Astrocyte (in vitro differentiated cells and primary cell): Measurements from ENCODE around the gene TMBIM1. TPM values are rescaled to one million over a fixed set of nuclear protein-coding genes. Genes with fewer than 3 reads are reported as not detected.

Experiments used
- DNase-seq: peaks from one replicate; pipeline ENCODE4 v3.0.0-alpha.2; 2010; ENCODE audit warnings: low read depth
- FAIRE-seq: peaks from 2 replicates; lab custom pipeline; 2011; peaks lifted over from hg19 to GRCh38; lab: Jason Lieb, UNC
- H2AFZ ChIP-seq: 2 replicates; pipeline ENCODE4 v1.6.0; 2012; ENCODE audit warnings: low read depth, low read length, inconsistent platforms
- H3K27ac ChIP-seq: 2 replicates; pipeline ENCODE4 v1.5.1; 2011; ENCODE audit warnings: low read depth, low read length, inconsistent platforms
- H3K27me3 ChIP-seq: 2 replicates; pipeline ENCODE4 v1.6.0; 2011; ENCODE audit warnings: low read length, inconsistent platforms; ENCODE audit not compliant: insufficient read depth
- H3K36me3 ChIP-seq: 2 replicates; pipeline ENCODE4 v1.5.1; 2011; ENCODE audit warnings: low read length, inconsistent platforms; ENCODE audit not compliant: insufficient read depth
- H3K4me1 ChIP-seq: 2 replicates; pipeline ENCODE4 v1.5.1; 2011; ENCODE audit warnings: low read length, inconsistent platforms; ENCODE audit not compliant: insufficient read depth
- H3K4me2 ChIP-seq: 2 replicates; pipeline ENCODE4 v1.6.0; 2012; ENCODE audit warnings: low read length, inconsistent platforms
- H3K4me3 ChIP-seq: 2 replicates; pipeline ENCODE4 v1.5.1; 2011; ENCODE audit warnings: low read depth, mild to moderate bottlenecking, low read length, inconsistent platforms; ENCODE audit not compliant: insufficient read depth
- H3K79me2 ChIP-seq: 2 replicates; pipeline ENCODE4 v1.6.0; 2012; ENCODE audit warnings: mild to moderate bottlenecking, low read length, inconsistent platforms; ENCODE audit not compliant: insufficient read depth
- H3K9ac ChIP-seq: 2 replicates; pipeline ENCODE4 v1.6.0; 2012; ENCODE audit warnings: mild to moderate bottlenecking, low read length, inconsistent platforms
- H3K9me3 ChIP-seq: 2 replicates; pipeline ENCODE4 v1.5.1; 2012; ENCODE audit warnings: low read depth, mild to moderate bottlenecking, low read length, inconsistent platforms; ENCODE audit not compliant: insufficient read depth
- H4K20me1 ChIP-seq: 2 replicates; pipeline ENCODE4 v1.6.0; 2012; ENCODE audit warnings: low read length, inconsistent platforms; ENCODE audit not compliant: insufficient read depth
- H3K27ac Mint-ChIP-seq: one replicate; pipeline ENCODE4 v1.8.0; 2021; ENCODE audit warnings: mild to moderate bottlenecking, mixed read lengths; ENCODE audit not compliant: unreplicated experiment
- H3K27me3 Mint-ChIP-seq: one replicate; pipeline ENCODE4 v1.8.0; 2021; ENCODE audit warnings: low read depth, mixed read lengths; ENCODE audit not compliant: unreplicated experiment
- H3K36me3 Mint-ChIP-seq: one replicate; pipeline ENCODE4 v1.8.0; 2021; ENCODE audit warnings: low read depth, mixed read lengths; ENCODE audit not compliant: unreplicated experiment
- H3K4me1 Mint-ChIP-seq: one replicate; pipeline ENCODE4 v1.8.0; 2021; ENCODE audit warnings: low read depth, mixed read lengths; ENCODE audit not compliant: unreplicated experiment
- H3K4me3 Mint-ChIP-seq: one replicate; pipeline ENCODE4 v1.8.0; 2021; ENCODE audit warnings: mild to moderate bottlenecking, moderate library complexity, mixed read lengths; ENCODE audit not compliant: unreplicated experiment
- H3K9me3 Mint-ChIP-seq: one replicate; pipeline ENCODE4 v1.8.0; 2021; ENCODE audit warnings: mild to moderate bottlenecking, mixed read lengths; ENCODE audit not compliant: unreplicated experiment
- EZH2 ChIP-seq: IDR thresholded peaks from 2 replicates; pipeline ENCODE4 v1.6.1; 2012; ENCODE audit warnings: mild to moderate bottlenecking, low read length, inconsistent platforms; ENCODE audit not compliant: insufficient read depth
- total RNA-seq: library from RNA; stranded (reverse); gene quantifications from 2 replicates; pipeline ENCODE4 v1.2.1, GENCODE V29; 2021
- TF ChIP-seq, protein P1 (sequence below): IDR thresholded peaks from 2 replicates; pipeline ENCODE4 v1.5.1; 2011; ENCODE audit warnings: low read depth, mild to moderate bottlenecking, inconsistent platforms, low read length, moderate library complexity; ENCODE audit not compliant: insufficient read depth

The TMBIM1 gene
- total RNA-seq, 1 donor from 2014 or later = 37.2 TPM

DNA sequence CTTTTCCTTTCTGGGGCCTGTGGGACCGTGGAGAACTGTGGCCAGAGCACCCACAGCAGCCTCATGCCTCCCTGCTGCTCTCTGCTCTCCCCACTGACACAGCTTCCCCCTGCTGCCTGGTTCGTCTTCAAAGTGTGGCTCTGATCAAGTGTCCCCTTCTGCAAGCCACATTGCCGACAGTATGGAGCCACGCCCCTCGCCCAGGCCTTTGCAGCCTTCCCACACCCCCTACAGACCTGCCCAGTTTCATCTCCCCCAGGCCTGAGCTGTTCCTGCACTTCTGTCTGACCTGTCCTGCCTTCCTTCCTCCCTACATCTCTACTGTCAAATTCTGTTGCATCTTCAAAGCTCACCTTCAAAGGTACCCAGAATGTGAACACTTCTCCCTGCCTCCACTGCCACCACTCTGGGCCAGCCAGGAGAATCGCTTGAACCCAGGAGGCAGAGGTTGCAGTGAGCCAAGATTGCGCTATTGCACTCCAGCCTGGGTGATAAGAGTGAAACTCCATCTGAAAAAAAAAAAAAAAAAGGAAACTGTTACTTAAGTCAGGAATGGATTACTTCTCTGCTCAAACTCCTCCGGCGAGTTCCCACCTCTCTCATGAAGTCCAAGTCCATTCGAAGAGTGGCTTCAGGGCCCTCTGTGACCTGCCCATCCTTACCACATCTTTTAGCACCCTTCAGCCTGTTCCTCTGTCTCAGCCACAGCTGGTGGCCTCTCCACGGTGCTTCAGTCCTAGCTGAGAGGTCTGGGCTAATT, 35.3 kb upstream of the TMBIM1 start:
- Histone ChIP-seq H2AFZ (no peak overlapping the region), H3K9ac (no peak overlapping the region), H3K4me3 (no peak overlapping the region), H4K20me1 (peaks cover 3% of the 10 kb centered on the region), H3K27ac (no peak overlapping the region), H3K27me3 (no peaks in the 10 kb centered on the region), H3K9me3 (no peaks in the 10 kb centered on the region), H3K79me2 (no peaks in the 10 kb centered on the region), H3K4me2 (no peak overlapping the region), H3K36me3 (no peaks in the 10 kb centered on the region), H3K4me1 (peaks cover 12% of the 10 kb centered on the region)
- H3K27ac Mint-ChIP-seq = no peak overlapping the region
- peaks cover 15% of the 10 kb centered on the region for H3K27me3 Mint-ChIP-seq
- H3K36me3 Mint-ChIP-seq = peaks cover 6% of the 10 kb centered on the region
- no peaks in the 10 kb centered on the region for H3K9me3 Mint-ChIP-seq
- DNase-seq = no peak
- no peak for TF ChIP-seq EZH2
- TF ChIP-seq, protein P1, sequence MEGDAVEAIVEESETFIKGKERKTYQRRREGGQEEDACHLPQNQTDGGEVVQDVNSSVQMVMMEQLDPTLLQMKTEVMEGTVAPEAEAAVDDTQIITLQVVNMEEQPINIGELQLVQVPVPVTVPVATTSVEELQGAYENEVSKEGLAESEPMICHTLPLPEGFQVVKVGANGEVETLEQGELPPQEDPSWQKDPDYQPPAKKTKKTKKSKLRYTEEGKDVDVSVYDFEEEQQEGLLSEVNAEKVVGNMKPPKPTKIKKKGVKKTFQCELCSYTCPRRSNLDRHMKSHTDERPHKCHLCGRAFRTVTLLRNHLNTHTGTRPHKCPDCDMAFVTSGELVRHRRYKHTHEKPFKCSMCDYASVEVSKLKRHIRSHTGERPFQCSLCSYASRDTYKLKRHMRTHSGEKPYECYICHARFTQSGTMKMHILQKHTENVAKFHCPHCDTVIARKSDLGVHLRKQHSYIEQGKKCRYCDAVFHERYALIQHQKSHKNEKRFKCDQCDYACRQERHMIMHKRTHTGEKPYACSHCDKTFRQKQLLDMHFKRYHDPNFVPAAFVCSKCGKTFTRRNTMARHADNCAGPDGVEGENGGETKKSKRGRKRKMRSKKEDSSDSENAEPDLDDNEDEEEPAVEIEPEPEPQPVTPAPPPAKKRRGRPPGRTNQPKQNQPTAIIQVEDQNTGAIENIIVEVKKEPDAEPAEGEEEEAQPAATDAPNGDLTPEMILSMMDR = no peak
- H3K4me1 Mint-ChIP-seq = peaks cover 20% of the 10 kb centered on the region
- H3K4me3 Mint-ChIP-seq = no peak overlapping the region
- FAIRE-seq = no peak

DNA sequence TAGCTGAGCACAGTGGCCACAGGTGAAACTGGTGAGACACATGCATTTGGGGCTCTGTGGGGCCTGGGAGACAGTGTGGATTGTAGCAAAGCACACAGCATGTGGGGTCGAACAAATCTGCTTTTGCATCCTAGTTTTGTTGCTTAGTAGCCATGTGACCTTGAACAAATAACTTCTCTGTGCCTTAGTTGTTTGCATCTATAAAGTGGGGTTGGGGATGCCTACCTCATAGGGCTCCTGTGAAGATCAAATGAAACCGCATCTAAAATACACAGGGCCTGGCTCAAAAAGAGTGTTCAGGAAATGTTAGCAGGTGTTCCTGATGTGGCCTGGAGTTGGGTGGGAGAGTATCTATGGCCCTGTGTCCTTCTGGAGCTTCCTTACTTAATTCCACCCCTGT, 34.0 kb upstream of the TMBIM1 start:
- peaks cover 15% of the 10 kb centered on the region for H3K27me3 Mint-ChIP-seq
- no peak overlapping the region for H3K4me2 ChIP-seq
- H3K36me3 Mint-ChIP-seq = peaks cover 5% of the 10 kb centered on the region
- H3K9ac ChIP-seq = no peak overlapping the region
- H4K20me1 ChIP-seq = peaks cover 3% of the 10 kb centered on the region
- H3K4me3 Mint-ChIP-seq = no peak overlapping the region
- peaks cover 20% of the 10 kb centered on the region for H3K4me1 Mint-ChIP-seq
- no peaks in the 10 kb centered on the region for H3K9me3 ChIP-seq
- H3K36me3 ChIP-seq = no peaks in the 10 kb centered on the region
- peaks cover 18% of the 10 kb centered on the region for H3K4me1 ChIP-seq
- TF ChIP-seq, protein P1 = no peak
- TF ChIP-seq EZH2 = no peak
- H3K27ac ChIP-seq = no peak overlapping the region
- H2AFZ ChIP-seq = no peak overlapping the region
- no peaks in the 10 kb centered on the region for H3K27me3 ChIP-seq
- H3K9me3 Mint-ChIP-seq = no peaks in the 10 kb centered on the region
- FAIRE-seq (no peak), DNase-seq (no peak)
- H3K79me2 ChIP-seq = no peaks in the 10 kb centered on the region
- no peak overlapping the region for H3K4me3 ChIP-seq
- H3K27ac Mint-ChIP-seq = no peak overlapping the region

DNA sequence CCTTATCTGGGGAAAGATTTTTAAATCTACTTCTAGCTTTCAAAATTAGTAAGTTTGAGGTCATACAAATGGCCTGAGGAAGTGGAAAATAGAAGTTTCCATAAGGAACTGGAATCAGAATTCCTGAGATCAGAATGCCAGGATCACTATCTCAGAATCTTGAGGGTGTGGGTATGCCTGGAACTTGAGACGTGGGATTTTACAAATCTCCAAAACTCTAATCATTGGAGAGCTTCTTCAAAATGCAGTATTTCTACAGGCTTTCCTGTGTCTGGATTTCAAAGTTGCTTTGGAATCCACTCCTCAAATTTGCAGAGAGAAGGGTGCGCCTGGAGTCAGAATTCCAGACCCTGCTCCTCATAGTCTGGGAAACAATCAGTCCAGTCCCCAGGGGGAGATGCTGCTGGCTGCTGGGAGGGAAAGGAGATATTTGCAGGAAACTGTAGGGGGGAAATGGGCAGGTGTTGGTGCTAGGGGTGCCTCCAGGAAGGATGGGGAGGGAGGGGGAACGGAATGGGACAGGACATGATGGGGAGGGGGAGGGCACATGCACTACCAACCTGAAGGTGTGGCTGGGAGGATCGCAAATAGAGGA, 33.4 kb upstream of the TMBIM1 start:
- H3K36me3 Mint-ChIP-seq = peaks cover 5% of the 10 kb centered on the region

More for the DNA sequence above, 33.4 kb upstream of the TMBIM1 start:
- Histone ChIP-seq H4K20me1 (peaks cover 3% of the 10 kb centered on the region), H3K4me1 (peaks cover 18% of the 10 kb centered on the region), H3K27ac (no peak overlapping the region), H3K36me3 (no peaks in the 10 kb centered on the region), H3K4me2 (no peak overlapping the region), H3K4me3 (no peak overlapping the region), H3K27me3 (no peaks in the 10 kb centered on the region), H3K9me3 (no peaks in the 10 kb centered on the region), H2AFZ (no peak overlapping the region), H3K9ac (no peak overlapping the region), H3K79me2 (no peaks in the 10 kb centered on the region)
- Mint-ChIP-seq H3K4me1 (peaks cover 20% of the 10 kb centered on the region), H3K27ac (no peak overlapping the region), H3K9me3 (no peaks in the 10 kb centered on the region), H3K4me3 (no peak overlapping the region), H3K27me3 (peaks cover 15% of the 10 kb centered on the region)
- TF ChIP-seq, protein P1 = no peak
- no peak for TF ChIP-seq EZH2
- no peak for FAIRE-seq
- DNase-seq = no peak
